Ovary (tissue), 9 donors: ENCODE results near the gene SLC22A3. TPM values are rescaled to one million over a fixed set of nuclear protein-coding genes. Genes with fewer than 3 reads are reported as not detected.

Experiments used
- DNase-seq, 5 donors: peaks; one replicate each; pipeline ENCODE4 v3.0.0-alpha.2; 2019 to 2020
- H3K27ac ChIP-seq, 2 donors: fragments of 200-600 bp; one replicate each; pipeline versions ENCODE4 v1.5.1 to v1.8.0; 2019 to 2022
- H3K27me3 ChIP-seq: fragments of 200-600 bp; one replicate; pipeline ENCODE4 v1.8.0; 2022
- H3K36me3 ChIP-seq: fragments of 200-600 bp; sonication (generic); one replicate; pipeline ENCODE4 v1.5.1; 2019
- H3K4me1 ChIP-seq: one replicate; pipeline ENCODE4 v1.8.1; 2013; ENCODE audit warnings: mild to moderate bottlenecking, moderate library complexity; ENCODE audit not compliant: insufficient read depth
- H3K4me3 ChIP-seq: fragments of 200-600 bp; sonication (generic); one replicate; pipeline ENCODE4 v1.5.1; 2017
- H3K9me3 ChIP-seq, 2 donors: fragments of 200-600 bp in 1 of 2; sonication (generic) in 1 of 2; one replicate each; pipeline versions ENCODE4 v1.5.1 to v1.8.1; 2013 to 2019; ENCODE audit warnings: mild to moderate bottlenecking in 1 of 2, moderate library complexity in 1 of 2
- CTCF ChIP-seq, 3 donors: fragments of 450-650 bp in 2 of 3; fragments of 200-600 bp in 1 of 3; IDR thresholded peaks; one replicate each; pipeline versions ENCODE4 v1.5.1 to v1.8.0; 2016 to 2022; ENCODE audit warnings: antibody characterized with exemption in 3 of 3, mild to moderate bottlenecking in 1 of 3
- EP300 ChIP-seq: sonication (generic); formaldehyde crosslinking; IDR thresholded peaks from one replicate; pipeline ENCODE4 v1.6.1; 2017; ENCODE audit warnings: antibody characterized with exemption
- POLR2A ChIP-seq: fragments of 450-650 bp; IDR thresholded peaks from one replicate; pipeline ENCODE4 v1.6.1; 2017; ENCODE audit warnings: antibody characterized with exemption, mild to moderate bottlenecking, moderate library complexity
- WGBS, 3 donors: extraction: QIAGEN DNeasy Blood & Tissue Kit in 1 of 3; methylation state at CpG; one replicate each; pipeline versions ENCODE4 v1.1.5 to v1.1.7; 2013 to 2017; 5-methylcytosine and 5-hydroxymethylcytosine counted together
- intact Hi-C, 4 donors: fragments of 100-400 bp; cut with DNase I; formaldehyde crosslinking; loops; one replicate each; pipeline versions ENCODE4 v1.11.0 to v1.15.1; 2022 to 2023
- polyA plus RNA-seq, 2 donors: library from polyadenylated mRNA; stranded (reverse); fragments of 200-250 nt in 1 of 2; fragments of 350-450 nt in 1 of 2; fragmentation: Illumina TruSeq in 1 of 2; extraction: RNeasy Lipid Tissue Mini Kit (QIAGEN cat#74804) in 1 of 2; gene quantifications; one replicate each; pipeline ENCODE4 v1.2.3, GENCODE V29; 2013 to 2014
- total RNA-seq, 7 donors: library from RNA; depleted of rRNA in 2 of 7; stranded (reverse); fragments of >200 nt in 2 of 7; fragmentation: NEBNext Ultra II Directional in 3 of 7; extraction: Animal tissue kit (Norgen Biotek cat#: 25700) in 3 of 7; gene quantifications; one replicate each; pipeline versions ENCODE4 v1.1.0 to v1.2.4, GENCODE V29; 2016 to 2023
- donor health status: DM: no; HTN: no; CAD: no; lungs with moderate emphysema.
- donor health status: DM: no; HTN: no; CAD: no.
- donor health status: Bipolar disorder and iron deficiency.
- donor health status: DM: yes; HTN: yes; CAD: no.
- donor health status: DM: no; HTN: no; CAD: no.
- donor health status: DM: yes; HTN: yes; CAD: no.

Gene SLC22A3
- total and polyA plus RNA-seq, 9 donors: 13.5 to 42.5 (median 30.5) TPM

GRCh38 chr6:160356074-160356744, 8.0 kb downstream of the SLC22A3 start:
- WGBS, 3 donors: 80 to 90% (median 87%) methylated on average over 14 of the region's 14 CpGs
- intact Hi-C loops: loop anchor here in 1 of 4 donors (10.0 kb wide), 1 partner anchor 79 kb away; no protein-coding TSS in a partner anchor

GRCh38 chr6:160357088-160357487, 8.9 kb downstream of the SLC22A3 start:
- 88 to 94% (median 92%) methylated on average over 6 of the region's 6 CpGs for WGBS, 3 donors

More at GRCh38 chr6:160356074-160356744, 8.0 kb downstream of the SLC22A3 start:
- no peak for TF ChIP-seq POLR2A
- no peak for TF ChIP-seq CTCF (IDR thresholded peaks at IDR 0.05)
- TF ChIP-seq EP300: no peak
- Histone ChIP-seq H3K9me3 (no peaks in the 10 kb centered on the region), H3K27me3 (no peaks in the 10 kb centered on the region), H3K4me3 (no peak overlapping the region), H3K4me1 (no peaks in the 10 kb centered on the region), H3K27ac (no peak overlapping the region), H3K36me3 (no peaks in the 10 kb centered on the region)
- no peak for DNase-seq

GRCh38 chr6:160358225-160359119, 10.3 kb downstream of the SLC22A3 start:
- Histone ChIP-seq H3K36me3 (no peaks in the 10 kb centered on the region), H3K4me3 (no peak overlapping the region), H3K27me3 (no peaks in the 10 kb centered on the region), H3K9me3 (no peaks in the 10 kb centered on the region), H3K27ac (no peak overlapping the region), H3K4me1 (no peaks in the 10 kb centered on the region)
- no peak for TF ChIP-seq EP300
- no peak for TF ChIP-seq CTCF (IDR thresholded peaks at IDR 0.05)
- TF ChIP-seq POLR2A: no peak
- no peak for DNase-seq
- intact Hi-C loops: loop anchor here in 1 of 4 donors (10.0 kb wide), 1 partner anchor 76 kb away; no protein-coding TSS in a partner anchor
- 85 to 90% (median 89%) methylated on average over 9 of the region's 9 CpGs for WGBS, 3 donors

More at GRCh38 chr6:160357088-160357487, 8.9 kb downstream of the SLC22A3 start:
- Histone ChIP-seq H3K36me3 (no peaks in the 10 kb centered on the region), H3K27me3 (no peaks in the 10 kb centered on the region), H3K27ac (no peak overlapping the region), H3K9me3 (no peaks in the 10 kb centered on the region), H3K4me3 (no peak overlapping the region), H3K4me1 (no peaks in the 10 kb centered on the region)
- DNase-seq: no peak
- intact Hi-C loops: loop anchor here in 1 of 4 donors (10.0 kb wide), 1 partner anchor 78 kb away; no protein-coding TSS in a partner anchor
- no peak for TF ChIP-seq CTCF (IDR thresholded peaks at IDR 0.05)

GRCh38 chr6:160360955-160361354, 12.8 kb downstream of the SLC22A3 start:
- no peak overlapping the region for H3K27ac ChIP-seq
- TF ChIP-seq EP300 (no peak), POLR2A (no peak), CTCF (IDR thresholded peaks at IDR 0.05) (no peak)
- H3K4me3 ChIP-seq: no peak overlapping the region
- no peaks in the 10 kb centered on the region for H3K9me3 ChIP-seq
- no peak for DNase-seq
- H3K36me3 ChIP-seq: no peaks in the 10 kb centered on the region
- H3K27me3 ChIP-seq: no peaks in the 10 kb centered on the region
- intact Hi-C loops: no loop called here
- H3K4me1 ChIP-seq: no peaks in the 10 kb centered on the region
